NCI-H1105 (cell line): Measurements from ENCODE around the gene OXCT2.
"Not testable (repeated sequence)": the region's sequence is repeated elsewhere in the genome, so short reads cannot be mapped to it uniquely, and the experiment has no call there.

Experiments used
- DNase-seq: peaks from one replicate; lab custom pipeline; 2025; lab: John Stamatoyannopoulos, UW

The OXCT2 gene

DNA sequence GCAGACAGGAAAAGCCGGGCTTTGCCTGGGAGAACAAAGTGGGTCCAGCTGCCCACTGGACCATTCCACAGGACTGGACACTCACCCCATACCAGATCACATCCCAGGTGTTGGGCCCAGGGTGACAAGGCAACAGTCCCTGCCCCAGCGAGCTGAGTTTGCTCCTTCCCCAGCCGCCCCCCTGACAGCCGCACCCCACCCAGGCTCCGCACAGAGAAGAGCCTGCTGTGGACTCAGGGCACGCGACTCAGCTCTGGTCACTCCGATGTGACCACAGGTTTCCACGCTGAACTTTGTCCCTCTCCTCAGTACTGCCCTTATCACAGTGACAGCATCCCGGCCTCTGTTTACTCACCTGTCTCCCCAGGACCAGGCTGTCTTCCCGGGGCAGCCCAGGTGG, 16.3 kb upstream of the OXCT2 start:
- no peak for DNase-seq

DNA sequence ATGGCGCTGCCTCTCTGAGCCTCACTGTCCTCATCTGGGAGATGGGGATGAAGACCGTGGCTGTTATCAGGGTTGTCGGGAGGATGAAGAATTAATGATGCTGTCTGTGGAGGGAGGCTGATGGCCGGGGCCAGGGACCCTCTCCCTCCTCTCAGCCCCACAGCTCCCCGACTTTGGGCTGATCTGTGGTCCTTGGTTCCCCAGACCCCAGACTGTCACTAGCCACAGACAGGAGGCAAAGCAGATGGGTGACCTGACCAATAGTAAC, 15.9 kb upstream of the OXCT2 start:
- not testable (repeated sequence) for DNase-seq

DNA sequence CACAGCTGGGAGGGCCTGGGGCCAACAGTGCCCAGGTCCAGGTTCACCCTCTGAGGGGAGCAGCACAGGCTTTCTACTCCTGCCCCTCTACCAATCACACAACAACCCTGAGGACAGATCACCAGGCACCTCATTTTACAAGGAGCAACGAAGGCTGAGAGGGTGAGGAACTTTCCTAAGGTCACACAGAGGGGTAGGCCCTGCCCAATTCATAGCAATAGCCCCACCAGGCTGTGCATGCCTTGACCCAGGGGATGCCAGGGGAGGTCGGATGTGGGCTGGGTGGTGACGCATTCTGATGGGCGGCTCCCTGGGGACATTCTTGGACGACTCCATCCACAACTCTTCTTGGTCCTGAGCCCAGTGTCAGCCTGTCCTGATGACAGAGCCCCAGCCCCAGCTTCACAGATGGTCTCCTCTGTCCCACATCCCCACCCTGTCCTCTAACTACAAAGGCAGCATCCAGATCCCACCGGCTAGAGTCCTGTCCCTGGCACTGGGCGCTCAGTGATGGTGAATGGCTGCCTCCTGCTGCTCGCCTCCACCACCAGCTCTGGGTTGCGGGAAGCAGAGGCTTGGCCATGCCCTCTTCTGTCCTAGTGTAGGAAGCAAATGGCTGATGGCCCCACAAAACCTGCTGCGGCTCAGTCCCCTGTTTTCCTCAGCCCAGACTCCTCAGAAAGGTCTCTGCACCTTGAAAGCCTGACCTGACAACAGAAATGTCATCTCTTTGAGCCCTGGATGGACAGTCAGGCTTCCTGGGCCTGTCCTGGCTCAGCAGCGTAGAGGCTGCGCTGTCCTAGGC, 15.4 kb upstream of the OXCT2 start:
- DNase-seq: not testable (repeated sequence)

DNA sequence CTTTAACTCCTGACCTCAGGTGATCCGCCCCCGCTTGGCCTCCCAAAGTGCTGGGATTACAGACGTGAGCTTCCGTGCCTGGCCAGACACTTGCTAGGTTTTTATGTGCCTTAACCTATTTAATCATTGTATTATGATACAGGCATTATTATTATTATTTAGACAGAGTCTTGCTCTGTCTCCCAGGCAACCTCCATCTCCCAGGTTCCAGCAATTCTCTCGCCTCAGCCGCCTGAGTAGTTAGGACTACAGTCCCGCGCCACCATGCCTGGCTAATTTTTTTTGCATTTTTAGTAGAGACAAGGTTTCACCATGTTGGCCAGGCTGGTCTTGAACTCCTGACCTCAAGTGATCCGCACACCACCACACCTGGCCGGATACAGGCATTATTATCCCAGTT, 11.5 kb upstream of the OXCT2 start:
- not testable (repeated sequence) for DNase-seq

DNA sequence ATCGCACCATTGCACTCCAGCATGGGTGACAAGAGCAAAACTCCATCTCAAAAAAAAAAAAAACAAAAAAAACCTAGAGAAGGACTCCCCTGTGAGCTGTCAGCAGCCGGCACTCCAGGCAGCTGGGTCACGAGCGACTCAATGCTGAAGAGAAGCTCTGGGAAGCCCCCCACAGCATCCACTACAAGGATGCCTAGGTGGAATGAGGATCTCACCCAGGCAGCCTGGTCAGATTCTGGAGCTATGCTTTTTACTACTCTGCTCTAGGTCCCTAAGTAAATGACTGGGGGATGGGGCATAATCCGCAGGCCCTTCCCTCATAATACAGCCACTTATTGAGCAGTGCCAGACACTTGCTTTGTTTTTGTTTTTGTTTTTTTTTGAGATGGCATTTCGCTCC, 11.0 kb upstream of the OXCT2 start:
- no peak for DNase-seq

DNA sequence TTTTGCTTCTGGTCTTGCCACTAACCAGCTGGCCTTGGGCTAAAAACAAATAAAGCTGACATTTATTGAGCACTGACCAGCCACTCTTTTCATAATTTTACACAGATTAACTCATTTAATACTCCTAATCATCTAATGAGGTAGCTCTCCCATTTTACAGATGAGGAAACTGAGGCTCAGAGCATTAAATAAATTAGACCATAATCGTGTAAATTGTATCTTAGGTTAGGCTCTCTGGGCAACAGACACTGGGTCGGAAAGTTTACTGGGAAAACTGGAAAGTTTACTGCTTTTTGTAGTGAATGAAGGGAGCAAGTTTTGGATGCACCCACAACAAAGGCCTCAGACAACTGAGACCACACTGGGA, 10.2 kb upstream of the OXCT2 start:
- no peak for DNase-seq

DNA sequence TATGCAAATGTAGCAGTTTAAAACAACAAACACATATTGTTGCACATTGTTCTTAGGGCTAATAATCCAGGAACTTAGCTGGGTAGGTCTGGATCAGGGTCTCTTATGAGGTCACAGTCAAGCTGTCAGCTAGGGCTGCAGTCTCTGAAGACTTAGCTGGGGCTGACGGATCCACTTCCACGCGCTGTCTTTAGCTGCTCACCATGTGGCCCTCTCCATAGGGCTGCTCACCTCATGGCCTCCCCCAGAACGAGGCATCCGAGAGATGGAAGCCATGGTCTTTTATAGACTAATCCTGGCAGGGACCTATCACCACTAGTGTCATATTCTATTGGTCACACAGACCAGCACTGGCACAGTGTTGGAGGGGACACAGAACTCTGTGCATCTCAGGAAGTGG, 8.7 kb upstream of the OXCT2 start:
- no peak for DNase-seq

DNA sequence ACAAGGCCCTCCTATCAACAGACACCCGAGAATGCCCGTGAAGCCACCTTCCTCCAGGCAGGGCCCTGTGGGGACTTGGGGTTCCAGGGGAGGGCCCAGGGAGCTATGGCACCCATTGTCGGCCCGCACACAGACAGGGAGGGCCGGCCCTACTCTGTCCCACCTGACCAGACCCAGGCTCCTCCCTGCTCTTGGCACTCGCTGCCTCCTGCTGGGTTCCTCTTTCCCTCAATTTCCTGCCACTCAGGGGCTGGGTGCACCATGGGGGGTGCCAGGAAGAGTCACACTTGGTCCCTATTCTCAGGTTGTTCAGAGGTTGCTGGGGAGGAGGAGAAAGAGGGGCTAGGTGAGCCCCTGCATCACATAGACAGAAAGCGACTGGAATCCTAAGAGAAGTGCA, 8.0 kb upstream of the OXCT2 start:
- no peak for DNase-seq

DNA sequence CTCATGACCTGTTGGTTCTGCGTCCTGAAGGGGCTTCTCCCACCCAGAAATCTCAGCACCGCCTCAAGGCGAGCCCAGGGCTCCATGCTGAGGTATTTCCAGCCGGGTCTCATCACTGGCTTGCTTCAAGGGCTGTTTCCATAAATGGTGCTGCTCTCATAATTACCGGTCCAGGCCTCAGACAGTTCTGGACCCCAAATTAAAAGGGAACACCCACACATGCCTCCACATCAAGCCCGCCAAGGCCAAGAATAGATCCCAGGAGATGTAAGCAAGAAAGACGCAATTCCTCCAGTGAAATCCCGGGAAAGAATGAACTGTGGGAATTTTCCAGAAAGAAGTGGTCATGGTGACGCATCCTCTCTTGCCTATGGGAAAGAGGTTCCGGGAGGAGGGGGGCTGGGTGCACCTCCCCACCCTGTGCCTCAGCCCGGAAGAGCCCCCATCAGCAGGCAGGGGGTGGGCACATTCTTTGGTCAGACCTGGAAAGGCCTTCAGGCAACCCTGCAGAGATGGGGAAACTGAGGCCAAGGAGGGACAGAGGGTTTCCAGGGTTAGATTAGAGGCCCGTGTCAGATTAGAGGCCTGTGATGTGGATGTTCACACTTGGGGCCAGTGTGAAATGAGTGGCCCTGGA, 7.4 kb upstream of the OXCT2 start:
- not testable (repeated sequence) for DNase-seq

DNA sequence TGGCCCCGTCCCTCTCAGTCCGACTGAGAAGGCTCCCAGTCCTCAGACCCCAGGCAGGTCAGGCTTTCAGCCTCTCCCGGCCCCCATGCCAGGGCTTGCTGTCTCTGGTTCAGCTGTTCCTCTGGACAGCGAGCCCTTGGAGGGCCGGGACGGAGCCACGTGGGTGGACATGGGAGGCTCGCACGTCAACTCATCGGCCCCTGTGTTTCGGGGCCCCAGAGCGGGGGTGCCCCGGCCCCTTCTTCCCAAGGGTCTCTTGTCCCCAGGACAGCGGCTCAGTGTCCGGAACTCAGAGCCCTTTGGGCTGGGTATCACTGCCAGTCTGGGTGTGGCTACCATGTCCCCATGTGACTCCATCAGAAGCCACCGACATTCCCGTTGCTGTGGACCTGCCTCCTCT, 6.7 kb upstream of the OXCT2 start:
- DNase-seq: not testable (repeated sequence)

DNA sequence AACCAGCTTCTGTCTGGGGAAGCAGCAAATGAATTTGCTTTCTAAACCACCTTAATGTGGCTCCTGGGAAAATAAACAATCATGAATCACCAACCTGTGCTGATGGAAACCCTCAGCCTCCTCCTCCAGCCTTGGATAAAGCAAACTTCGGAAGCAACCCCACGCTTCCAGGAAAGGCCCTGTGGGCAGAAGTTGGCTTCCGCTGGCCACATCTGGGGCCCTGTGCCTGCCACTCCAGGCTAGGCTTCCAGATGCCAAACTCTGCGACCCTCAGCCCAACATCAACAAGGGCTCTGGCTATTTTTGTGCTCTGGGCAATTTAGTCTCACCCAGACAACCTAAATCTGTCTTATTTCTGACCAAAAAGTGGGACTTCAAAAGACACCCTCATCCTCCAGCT, 6.2 kb upstream of the OXCT2 start:
- no peak for DNase-seq

DNA sequence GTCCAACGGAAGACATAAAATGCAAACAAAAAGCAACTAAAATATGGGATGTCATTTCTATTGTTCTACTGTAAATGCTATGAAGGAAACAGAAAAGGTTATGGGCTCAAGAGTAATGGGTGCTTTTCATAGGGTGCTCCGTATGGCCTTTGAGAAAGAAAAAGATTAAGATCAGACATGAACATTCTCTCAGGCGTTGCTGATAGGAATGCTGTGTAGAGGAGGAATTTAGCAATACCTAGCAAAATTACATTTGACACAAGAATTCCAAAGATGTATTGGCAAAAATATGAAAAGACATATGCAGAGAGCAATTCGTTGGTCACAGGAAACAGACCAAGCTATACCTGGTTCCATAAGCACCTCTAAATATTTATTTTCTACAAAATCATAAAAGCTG, 5.7 kb upstream of the OXCT2 start:
- no peak for DNase-seq

DNA sequence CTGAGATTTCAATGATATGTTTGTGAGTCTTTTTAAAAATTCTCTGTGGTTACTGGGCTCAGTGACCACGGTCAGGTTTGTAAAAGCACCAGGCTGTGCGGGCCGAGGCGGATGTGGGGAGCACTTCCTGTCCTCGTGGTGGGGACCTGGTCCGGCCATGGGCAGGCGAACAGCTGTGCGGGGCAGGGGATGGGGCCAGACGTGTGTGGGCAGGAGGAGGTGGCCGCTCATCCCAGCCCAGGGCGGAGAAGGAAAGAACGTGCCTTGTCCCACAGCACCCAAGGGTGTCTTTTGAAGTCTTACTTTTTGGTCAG, 5.2 kb upstream of the OXCT2 start:
- DNase-seq: no peak

DNA sequence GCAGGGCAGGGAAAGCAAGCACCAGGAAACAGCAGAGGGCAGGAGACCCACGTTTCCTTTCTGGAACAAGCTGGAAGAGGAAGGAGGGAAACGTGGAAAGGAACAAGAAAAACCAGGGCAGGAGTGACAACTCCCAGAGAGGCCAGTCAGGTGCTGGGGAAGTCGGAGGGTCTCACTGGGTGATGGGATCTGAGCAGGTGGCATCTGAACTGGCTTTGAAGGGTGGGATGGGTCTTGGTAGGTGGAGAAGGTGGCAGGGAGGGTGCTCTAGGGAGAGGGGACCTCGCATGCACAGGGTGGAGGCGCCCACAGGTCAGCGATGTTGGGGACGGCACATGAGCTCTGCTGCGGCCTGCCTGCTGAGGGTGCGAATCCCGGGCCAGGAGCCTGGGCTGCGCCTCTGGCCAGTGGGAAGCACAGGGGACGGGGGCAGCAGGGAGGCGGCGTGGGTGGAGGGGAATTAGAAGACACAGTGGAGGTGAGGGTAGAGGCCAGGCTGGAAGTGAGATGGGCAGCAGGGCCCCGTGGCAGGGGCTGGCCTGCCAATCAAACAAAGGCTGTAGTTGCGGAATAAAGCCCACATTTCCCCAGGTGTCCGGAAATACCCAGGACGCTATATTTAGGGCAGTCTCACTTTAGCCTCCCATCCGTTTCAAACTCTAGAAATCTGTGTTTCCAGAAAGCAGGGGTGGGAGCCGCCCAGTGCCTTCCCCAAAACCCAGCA, 4.7 kb upstream of the OXCT2 start:
- not testable (repeated sequence) for DNase-seq

DNA sequence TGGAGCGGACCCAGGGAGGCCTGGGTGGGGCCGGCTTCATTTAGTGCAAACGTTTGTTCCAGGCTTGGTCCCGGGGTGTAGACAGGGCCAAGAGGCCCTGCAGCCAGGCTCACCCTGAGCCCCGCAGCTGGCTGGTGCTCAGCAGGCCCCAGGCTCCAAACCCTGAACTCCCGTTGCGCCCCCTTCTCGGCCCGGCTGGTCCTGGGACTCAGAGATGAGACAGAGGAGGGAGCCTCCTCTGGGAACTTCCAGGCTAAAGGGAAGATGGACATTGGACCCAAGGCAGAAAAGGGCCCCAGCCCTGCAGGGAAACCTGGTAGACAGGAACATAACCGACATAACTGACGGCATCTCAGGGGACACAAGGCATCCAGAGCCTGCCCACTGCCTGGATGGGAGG, 4.0 kb upstream of the OXCT2 start:
- DNase-seq: not testable (repeated sequence)

DNA sequence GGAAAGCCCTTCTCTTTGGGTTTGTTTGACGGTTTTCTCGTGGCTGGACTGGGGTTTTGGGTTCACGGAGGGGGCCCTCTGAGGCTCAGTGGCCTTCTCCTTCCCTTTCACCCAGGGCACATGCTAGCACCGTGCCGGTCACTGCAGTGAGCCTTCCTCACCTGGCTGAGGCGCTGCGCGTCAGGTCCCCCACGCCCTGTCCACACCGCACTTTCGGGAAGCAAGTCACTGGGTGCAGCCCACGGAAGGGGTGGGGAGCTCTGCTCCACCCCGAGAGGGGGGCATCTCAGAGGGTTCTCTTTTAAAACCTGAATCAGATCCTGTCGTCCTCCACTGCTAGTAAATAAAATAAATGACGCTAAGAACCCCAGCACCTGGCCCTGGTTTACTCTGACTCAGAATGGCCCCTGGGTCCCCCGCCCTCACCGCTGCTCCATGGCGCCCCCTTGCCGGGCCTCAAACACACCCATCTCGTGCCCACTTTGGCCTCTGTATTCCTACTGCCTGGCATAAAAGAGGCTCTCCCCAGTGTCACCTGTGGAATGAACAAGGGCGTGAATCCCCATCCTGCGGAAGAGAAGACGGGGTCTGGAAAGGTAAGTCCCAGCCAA, 2.3 kb upstream of the OXCT2 start:
- DNase-seq: not testable (repeated sequence)

DNA sequence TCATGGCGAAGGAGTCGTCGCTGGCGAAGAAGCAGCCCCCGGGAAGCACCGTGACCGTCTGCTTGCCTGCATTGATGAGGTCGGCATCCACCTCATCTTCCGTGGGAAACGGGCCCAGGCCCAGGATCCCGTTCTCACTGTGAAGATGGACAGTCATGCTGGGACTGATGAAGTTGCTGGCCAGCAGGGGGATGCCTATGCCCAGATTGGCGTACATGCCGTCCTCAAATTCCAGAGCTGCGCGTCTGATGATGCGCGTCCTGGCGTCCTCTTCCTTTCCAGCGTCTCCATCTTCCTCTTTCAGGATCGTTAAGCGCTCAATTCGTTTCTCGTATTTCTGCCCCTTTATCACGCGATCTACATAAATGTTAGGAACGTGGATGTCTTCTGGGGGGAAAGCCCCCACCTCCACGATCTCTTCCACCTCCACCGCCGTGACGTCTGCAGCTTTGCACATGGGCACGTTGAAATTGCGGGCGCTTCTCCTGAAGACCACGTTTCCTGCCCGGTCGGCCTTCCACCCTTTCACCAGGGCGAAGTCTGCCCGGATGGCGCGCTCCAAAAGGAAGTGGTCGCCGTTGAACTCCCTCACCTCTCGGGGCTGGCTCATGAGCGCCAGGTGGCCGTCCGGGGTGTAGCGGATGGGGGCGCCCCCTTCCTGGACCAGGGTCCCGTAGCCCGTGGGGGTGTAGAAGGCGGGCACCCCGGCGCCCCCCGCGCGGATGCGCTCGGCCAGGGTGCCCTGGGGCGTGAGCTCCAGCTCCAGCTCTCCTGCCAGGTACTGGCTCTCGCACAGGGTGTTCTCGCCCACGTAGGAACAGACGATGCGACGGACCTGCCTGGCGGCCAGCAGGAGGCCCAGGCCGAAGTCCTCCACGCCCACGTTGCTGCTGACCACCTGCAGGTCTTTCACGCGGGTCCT, 787 bp downstream of the OXCT2 start:
- not testable (repeated sequence) for DNase-seq

DNA sequence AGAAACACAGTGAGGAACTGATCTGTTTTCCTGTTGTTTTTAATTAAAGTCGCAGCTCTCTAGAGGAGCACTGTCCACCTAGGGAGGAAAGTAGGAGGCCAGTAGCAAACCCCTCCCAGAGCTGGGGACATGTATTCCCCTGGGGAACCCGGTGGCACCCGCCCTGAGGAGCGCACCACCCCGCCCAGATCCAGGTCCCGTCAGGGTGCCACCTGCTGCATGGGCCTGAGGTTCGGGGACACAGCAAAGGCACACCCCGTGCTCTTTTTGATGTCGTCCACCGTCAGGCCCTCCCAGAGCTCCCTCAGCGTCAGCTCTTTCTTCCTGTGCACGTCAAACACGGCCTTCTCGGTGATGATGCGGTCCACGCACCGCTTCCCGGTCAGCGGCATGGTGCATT, 1.6 kb downstream of the OXCT2 start:
- DNase-seq: not testable (repeated sequence)

DNA sequence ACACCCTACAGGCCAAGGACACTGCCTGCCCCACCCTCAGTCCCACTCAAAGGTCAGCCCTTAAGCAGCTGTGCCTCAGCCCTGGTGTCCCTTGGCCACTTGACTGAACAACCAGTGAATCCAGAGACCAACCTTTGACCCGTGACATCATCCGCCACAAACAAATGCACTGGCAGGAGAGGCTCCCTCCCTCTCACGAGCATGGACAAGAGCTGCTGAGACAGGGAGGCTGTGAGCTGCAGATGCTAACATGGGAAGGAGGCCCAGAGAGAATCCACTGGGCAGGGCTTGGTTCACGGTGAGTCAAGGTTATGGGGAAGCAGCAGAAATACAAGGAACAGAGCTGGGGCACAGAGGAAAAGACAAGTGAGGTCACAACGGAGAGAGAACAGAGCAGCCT, 4.7 kb downstream of the OXCT2 start:
- DNase-seq: not testable (repeated sequence)

DNA sequence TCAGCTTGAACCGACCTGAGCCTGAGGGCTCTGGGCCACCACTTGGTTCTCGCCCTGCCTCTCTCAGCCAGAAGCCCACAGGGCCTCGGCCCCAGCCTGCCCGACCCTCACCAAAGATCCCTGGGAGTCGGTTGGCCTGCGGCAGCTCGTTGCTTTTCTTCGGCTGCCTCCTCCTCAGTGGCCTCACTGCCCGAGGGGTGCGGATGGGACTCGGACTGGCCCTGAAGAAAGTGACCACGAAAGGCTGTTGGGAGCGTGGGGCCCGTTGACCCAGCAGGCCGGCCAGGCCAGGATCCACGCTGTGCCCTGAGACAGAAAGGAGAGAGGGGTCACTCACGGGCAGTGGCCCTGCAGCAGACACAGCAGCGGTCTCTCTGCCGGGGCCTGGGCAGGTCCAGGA, 6.6 kb downstream of the OXCT2 start:
- not testable (repeated sequence) for DNase-seq

DNA sequence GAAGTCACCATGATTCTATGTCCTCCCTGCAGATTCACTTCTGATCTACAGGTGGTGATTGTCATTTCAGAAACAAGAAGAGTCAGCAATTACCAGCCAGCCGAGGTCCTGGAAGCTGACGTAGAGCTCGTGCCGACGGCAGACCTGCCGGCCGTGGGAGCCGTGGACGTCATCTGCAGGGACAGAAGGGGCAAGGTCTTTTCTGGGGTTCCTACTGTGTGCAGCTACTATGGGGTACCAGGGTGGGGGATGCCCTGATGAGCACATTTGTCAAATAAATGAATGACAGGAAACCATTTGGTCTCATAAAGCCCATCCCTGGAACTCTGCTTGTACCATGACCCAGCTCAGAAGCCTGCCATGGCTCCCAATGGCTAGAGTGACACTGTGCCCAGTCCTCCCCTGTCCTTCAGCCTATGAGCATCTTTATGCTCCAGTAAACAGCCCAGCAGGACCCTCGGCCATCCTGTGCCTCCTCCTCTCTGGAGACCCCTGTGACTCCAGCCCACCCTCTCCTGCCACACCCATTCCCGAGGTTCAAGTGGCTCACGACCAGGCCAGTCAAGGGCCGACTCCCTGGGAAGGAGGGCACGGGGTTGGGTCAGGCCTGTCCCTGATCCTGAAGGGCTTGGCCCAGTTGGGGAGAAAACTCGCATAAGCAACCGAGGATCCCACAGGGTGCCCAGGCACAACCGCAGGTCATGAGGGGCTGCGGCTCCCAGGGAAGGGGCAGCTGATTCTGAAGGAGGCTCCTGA, 7.4 kb downstream of the OXCT2 start:
- DNase-seq: not testable (repeated sequence)
